ENCODE results near the gene POGLUT3. TPM values are rescaled to one million over a fixed set of nuclear protein-coding genes. Genes with fewer than 3 reads are reported as not detected.
A peak's percentile ranks its signal among the peaks of the same experiment; 100 is the strongest.

POGLUT3 gene
- total RNA-seq, 4 donors from 2014 or later: 7.5 to 18.8 (median 14.4) TPM

GRCh38 chr11:108495326-108495725, 2.9 kb downstream of the POGLUT3 start:
- peaks cover 39% of the 10 kb centered on the region for H3K4me1 ChIP-seq
- 83% methylated on average over 3 of the region's 3 CpGs for WGBS
- H3K27me3 ChIP-seq: no peaks in the 10 kb centered on the region
- no peak for DNase-seq (ENCODE audit: low spot score in 2 of 2)
- H3K36me3 ChIP-seq: no peaks in the 10 kb centered on the region
- peak overlapping the region; percentile 95 for H3K27ac ChIP-seq
- no peak overlapping the region for H3K4me3 ChIP-seq
- no peaks in the 10 kb centered on the region for H3K9me3 ChIP-seq
- TF ChIP-seq CTCF (IDR thresholded peaks at IDR 0.05): no peak
- TF ChIP-seq POLR2AphosphoS5 (IDR thresholded peaks at IDR 0.05): no peak
- no peak for TF ChIP-seq POLR2A (IDR thresholded peaks at IDR 0.05)
- TF ChIP-seq EP300 (IDR thresholded peaks at IDR 0.05): no peak

GRCh38 chr11:108494182-108494581, 4.0 kb downstream of the POGLUT3 start:
- H3K4me3 ChIP-seq: no peak overlapping the region
- 43% methylated on average over 6 of the region's 6 CpGs for WGBS
- peaks cover 8% of the 10 kb centered on the region for H3K36me3 ChIP-seq
- TF ChIP-seq POLR2A (IDR thresholded peaks at IDR 0.05) (no peak), EP300 (IDR thresholded peaks at IDR 0.05) (no peak), POLR2AphosphoS5 (IDR thresholded peaks at IDR 0.05) (no peak), CTCF (IDR thresholded peaks at IDR 0.05) (no peak)
- DNase-seq (ENCODE audit: low spot score in 2 of 2): no peak
- no peaks in the 10 kb centered on the region for H3K9me3 ChIP-seq
- peaks cover 35% of the 10 kb centered on the region for H3K4me1 ChIP-seq
- no peak overlapping the region for H3K27ac ChIP-seq
- H3K27me3 ChIP-seq: no peaks in the 10 kb centered on the region

- Histone ChIP-seq H3K4me1 (peaks cover 19% of the 10 kb centered on the region), H3K4me3 (no peak overlapping the region), H3K27me3 (no peaks in the 10 kb centered on the region), H3K9me3 (no peaks in the 10 kb centered on the region), H3K36me3 (peaks cover 12% of the 10 kb centered on the region), H3K27ac (no peak overlapping the region)
- no peak for TF ChIP-seq CTCF (IDR thresholded peaks at IDR 0.05)
- TF ChIP-seq POLR2A (IDR thresholded peaks at IDR 0.05): no peak
- TF ChIP-seq EP300 (IDR thresholded peaks at IDR 0.05): no peak
- TF ChIP-seq POLR2AphosphoS5 (IDR thresholded peaks at IDR 0.05): no peak
- no peak for DNase-seq (ENCODE audit: low spot score in 2 of 2)
- 89% methylated on average over 3 of the region's 3 CpGs for WGBS
Observed at GRCh38 chr11:108491936-108492335, 6.2 kb downstream of the POGLUT3 start.

- Histone ChIP-seq H3K4me3 (no peak overlapping the region), H3K36me3 (peaks cover 52% of the 10 kb centered on the region), H3K27me3 (no peaks in the 10 kb centered on the region), H3K27ac (no peak overlapping the region), H3K4me1 (no peaks in the 10 kb centered on the region), H3K9me3 (no peaks in the 10 kb centered on the region)
- 68% methylated on average over 3 of the region's 3 CpGs for WGBS
- DNase-seq (ENCODE audit: low spot score in 2 of 2): no peak
- TF ChIP-seq POLR2A (IDR thresholded peaks at IDR 0.05): no peak
- TF ChIP-seq POLR2AphosphoS5 (IDR thresholded peaks at IDR 0.05): no peak
- no peak for TF ChIP-seq EP300 (IDR thresholded peaks at IDR 0.05)
- no peak for TF ChIP-seq CTCF (IDR thresholded peaks at IDR 0.05)
Observed at GRCh38 chr11:108486828-108487227, 11.4 kb downstream of the POGLUT3 start.

GRCh38 chr11:108486331-108486730, 11.9 kb downstream of the POGLUT3 start:
- no peak for DNase-seq (ENCODE audit: low spot score in 2 of 2)
- H3K4me3 ChIP-seq: no peak overlapping the region
- no peaks in the 10 kb centered on the region for H3K4me1 ChIP-seq
- whole genome bisulfite sequencing: 100% methylated on average over 3 of the region's 3 CpGs
- no peak for TF ChIP-seq POLR2A (IDR thresholded peaks at IDR 0.05)
- no peak for TF ChIP-seq POLR2AphosphoS5 (IDR thresholded peaks at IDR 0.05)
- TF ChIP-seq EP300 (IDR thresholded peaks at IDR 0.05): no peak
- TF ChIP-seq CTCF (IDR thresholded peaks at IDR 0.05): no peak
- H3K27ac ChIP-seq: no peak overlapping the region
- H3K9me3 ChIP-seq: no peaks in the 10 kb centered on the region
- H3K36me3 ChIP-seq: peaks cover 57% of the 10 kb centered on the region
- no peaks in the 10 kb centered on the region for H3K27me3 ChIP-seq
